HG03558 (cell line): ENCODE data around the gene KRT33B.
"Not testable (repeated sequence)": the region's sequence is repeated elsewhere in the genome, so short reads cannot be mapped to it uniquely, and the experiment has no call there.

Source experiments
- ATAC-seq: cut with Tn5 transposase; IDR thresholded peaks from one replicate; pipeline ENCODE4 v1.9.1; 2021; ENCODE audit warnings: moderate number of reproducible peaks; ENCODE audit not compliant: unreplicated experiment; ENCODE audit errors: extremely low read depth

The KRT33B gene

DNA sequence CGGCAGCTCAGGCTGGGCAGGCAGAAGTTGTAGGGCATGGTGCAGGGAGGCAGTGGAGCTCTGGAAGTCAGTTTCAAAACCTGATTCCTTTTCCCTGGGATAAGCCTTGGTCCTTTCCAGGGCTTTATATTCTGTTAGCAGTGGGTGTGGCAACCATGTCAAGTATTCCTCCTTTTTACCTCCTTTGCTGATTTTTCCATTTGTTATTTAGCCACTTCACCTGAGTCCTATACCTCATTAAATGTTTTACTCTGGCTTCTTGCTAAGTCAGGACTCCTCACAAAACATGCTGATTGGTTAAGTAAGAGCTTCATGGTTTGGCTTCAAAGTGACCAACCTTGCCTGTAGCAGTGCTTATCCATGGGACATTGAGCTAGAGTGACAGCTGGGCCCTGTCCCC lies at the start of gene KRT33B:
TSS of gene KRT33B (minus strand) at position 101 of the 400 bp plus-strand sequence. CDS start at position 38, 63 bp downstream.
- ATAC-seq, result no peak

- no peak for ATAC-seq
These were observed 48.7 kb upstream of the KRT33B start for GRCh38 chr17:41418116-41418860.

GRCh38 chr17:41417576-41418015 lies 48.0 kb upstream of the KRT33B start:
- ATAC-seq, result no peak

DNA sequence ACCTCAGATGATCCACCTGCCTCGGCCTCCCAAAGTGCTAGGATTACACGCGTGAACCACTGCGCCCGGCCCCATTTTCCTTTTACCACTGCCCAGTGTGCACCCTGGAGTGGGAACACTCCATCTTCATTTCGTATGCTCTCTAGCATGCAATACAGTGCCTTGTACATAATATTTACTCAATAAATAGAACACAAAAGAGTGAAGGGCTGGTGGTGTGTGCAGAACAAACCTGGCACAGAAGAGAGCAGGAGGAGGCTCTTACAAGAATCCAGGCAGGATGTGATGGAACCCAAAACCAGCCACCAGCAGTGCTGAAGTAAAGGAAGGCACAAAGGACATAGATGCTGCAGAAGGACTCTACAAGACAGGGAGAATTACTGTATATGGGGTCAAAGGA lies 47.5 kb upstream of the KRT33B start:
- no peak for ATAC-seq

DNA sequence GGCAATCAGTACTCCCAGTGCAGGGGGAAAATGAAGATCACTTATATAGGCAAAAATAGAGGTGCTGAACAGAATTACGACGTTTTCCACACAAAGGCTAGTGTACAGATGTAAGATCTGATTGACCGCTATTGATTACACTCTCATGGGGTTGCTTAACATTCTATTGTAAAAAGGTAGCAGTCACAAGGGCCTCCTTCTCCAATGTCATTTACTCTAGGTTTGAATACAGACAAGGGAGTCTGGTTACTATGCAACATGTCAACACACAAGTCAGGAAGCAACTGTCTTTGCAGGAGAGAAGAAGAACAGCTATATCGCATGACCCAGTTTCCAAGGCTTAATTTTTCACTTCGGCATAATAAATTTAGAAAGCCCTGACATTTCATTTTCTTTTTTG lies 46.9 kb upstream of the KRT33B start:
- no peak for ATAC-seq

GRCh38 chr17:41415833-41416335 lies 46.3 kb upstream of the KRT33B start:
- ATAC-seq, result no peak

DNA sequence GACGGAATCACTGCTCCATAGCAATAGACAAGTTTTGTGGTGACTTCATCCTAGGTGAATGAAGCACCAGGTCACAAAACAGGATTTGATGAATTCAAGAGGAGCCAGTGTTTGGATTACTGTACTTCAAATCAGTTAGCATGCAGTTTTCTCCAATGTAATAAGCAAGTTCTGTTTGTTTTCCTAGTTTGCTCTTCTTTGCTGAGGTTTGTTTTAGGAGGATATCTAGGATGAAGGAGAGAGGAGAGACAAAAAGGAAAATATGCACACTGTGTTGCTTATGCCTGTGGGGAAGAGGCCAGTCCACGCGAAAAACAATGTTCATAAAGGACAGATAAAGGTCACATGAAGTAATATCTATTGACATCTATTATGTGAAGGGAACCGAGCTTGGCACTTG lies 45.8 kb upstream of the KRT33B start:
- ATAC-seq, result no peak

DNA sequence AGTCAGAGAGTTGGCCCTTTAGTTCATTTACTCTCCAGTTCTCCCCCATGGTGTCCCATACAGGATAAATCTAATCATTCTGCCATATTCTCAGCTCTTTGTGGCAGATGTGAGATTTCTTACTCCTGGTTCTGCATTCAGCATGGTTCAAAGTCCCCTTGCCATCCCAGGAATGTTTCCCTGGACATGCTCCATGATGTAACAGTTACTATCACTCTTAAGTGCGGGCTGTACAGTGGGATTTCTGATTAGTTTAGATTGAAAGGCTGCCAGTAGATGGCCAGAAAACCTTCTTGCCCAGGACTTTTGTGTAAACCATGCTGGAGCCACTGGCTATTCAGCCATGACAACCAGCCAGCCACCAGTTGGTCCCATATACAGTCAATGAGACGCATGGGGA lies 44.4 kb upstream of the KRT33B start:
- no peak for ATAC-seq

DNA sequence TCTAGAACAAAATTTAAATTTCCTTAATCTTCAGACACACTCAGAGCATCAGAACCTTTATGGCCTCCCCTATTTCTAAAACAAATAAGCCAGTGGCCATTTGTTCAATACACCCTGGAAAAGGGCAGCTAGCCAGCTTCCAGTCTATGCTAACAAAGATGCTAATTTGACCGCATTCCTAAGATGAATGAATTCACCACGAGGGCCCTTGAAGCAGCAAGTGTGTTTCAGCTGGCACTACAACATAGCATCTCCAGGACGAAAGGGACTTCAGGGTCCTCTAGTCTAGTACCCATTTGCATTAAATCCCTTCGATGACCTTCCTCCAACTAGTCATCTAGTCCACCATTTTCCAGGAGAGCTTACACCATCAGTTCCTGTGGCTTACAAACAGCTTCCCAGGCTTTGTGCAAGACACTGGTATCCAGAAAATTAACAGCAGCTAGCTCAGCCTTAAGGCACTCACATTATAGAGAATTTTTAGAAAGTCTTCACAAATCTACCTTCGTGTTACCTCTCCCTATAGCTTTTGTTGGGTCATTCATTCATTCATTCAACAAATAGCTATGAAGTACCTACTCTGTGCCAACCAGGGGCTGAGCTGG lies 43.8 kb upstream of the KRT33B start:
- no peak for ATAC-seq

DNA sequence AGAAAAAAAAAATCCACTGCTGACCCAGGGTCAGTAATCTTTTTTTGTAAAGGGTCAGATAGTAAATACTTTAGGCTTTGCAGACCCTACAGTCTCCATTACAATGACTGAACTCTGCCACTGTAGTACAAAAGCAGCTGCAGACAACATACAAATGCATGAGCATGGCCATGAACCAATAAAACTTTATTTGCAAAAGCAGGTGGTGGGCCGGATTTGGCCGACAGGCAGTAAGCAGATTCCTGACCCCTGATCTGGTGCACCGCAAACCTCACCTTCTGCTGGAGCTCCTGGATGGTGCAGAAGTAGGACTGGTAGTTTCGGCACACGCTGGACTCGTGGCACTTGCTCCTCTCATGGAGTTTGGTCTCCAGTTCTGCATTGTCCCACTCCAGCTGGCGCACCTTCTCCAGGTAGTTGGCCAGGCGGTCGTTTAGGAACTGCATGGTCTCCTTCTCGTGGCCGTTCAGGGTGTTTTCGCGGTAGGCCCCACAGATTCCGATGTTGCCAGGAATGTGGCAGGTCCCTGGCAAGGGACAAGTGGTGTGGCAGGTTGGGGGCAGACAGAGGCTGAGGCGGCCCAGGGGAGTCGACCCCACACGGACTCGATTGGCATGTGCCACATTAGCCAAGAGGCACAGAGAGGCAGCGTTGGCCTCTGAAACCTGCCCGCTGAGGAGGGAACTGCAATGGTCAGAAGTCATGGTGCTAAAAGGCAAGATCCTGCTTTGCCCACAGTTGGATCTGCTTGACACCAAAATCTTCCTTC lies 41.6 kb upstream of the KRT33B start:
- ATAC-seq, result no peak

- ATAC-seq, result no peak
These were observed 37.6 kb upstream of the KRT33B start for GRCh38 chr17:41407226-41407625.

DNA sequence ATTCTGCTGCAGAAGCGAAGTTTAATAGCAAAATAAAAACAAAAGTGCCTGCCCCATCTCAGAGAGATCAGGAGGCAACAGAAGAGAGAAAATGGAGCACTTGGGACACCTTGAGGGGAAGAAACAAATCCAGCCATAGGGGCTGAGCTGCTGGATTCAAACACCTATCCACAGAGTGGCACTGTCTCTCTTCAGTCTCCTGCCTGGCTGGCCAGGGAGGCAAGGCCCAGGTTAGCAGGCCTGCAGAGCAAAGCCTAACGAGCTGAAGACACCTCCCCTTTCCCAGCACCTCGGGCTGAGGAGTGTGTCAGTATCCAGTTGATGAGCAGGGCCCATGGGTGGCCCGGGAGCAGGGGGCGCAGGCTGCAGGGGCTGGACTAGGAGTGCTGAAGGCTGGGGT lies 36.6 kb upstream of the KRT33B start:
- ATAC-seq, result no peak

DNA sequence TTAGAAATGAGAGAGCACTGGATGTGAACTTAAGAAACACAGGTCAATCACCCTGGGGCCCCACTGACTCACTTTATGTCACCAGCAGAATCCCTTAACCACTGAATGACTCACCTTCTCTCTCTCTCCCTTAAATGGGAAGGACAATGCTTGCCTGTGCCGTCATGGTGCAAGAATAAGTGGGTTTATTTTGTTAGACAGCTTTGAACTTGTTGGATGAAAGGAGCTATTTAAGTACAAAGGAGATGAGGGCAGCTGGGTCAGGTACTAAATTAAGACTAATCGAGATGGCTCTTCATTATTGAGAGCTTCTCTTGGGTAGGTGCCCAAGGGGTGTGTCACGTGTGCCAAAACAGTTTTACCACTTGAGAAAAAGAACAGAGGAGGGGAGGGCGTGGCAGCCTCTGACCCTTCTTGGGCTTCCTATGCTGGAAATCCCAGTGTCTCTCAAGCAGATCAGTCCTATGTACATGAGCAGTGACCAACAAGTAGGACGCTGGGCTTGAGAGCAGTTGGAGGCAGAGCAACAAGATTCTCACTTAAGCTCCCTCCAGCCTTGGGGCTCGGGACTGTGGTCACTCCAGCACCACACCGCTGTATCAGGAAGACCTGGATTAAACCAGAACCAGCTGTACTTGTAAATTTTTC lies 34.5 kb upstream of the KRT33B start:
- ATAC-seq, result no peak

- no peak for ATAC-seq
These were observed 33.9 kb upstream of the KRT33B start for GRCh38 chr17:41403404-41404023.

DNA sequence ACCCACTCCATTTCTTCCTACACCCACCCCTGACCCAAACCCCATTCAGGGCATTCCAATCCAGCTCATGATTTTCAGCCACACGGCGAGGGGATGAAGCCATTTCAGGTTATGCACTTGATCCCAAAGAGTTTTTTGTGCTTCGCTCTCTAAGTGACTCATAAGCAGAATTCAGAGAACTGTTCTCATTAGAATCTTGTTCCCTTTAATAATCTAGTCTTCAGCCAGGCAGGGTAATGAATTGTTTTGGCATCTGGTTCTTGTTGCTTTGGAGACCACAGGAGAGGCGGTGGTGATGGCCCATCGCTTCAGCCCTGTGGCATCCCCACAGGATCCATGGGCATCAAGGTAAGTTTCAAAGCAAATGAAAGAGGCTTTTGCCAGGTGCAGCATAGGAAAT lies 32.5 kb upstream of the KRT33B start:
- ATAC-seq, result no peak

- ATAC-seq, result no peak
These were observed 27.5 kb upstream of the KRT33B start, which contains the start of gene KRT31 for GRCh38 chr17:41396996-41397660. TSS of gene KRT31 (minus strand) at chr17:41397608. CDS start at chr17:41397539, 69 bp downstream.

GRCh38 chr17:41396340-41396739 lies 26.7 kb upstream of the KRT33B start:
- ATAC-seq, result no peak

GRCh38 chr17:41395611-41396010 lies 26.0 kb upstream of the KRT33B start:
- ATAC-seq, result no peak

DNA sequence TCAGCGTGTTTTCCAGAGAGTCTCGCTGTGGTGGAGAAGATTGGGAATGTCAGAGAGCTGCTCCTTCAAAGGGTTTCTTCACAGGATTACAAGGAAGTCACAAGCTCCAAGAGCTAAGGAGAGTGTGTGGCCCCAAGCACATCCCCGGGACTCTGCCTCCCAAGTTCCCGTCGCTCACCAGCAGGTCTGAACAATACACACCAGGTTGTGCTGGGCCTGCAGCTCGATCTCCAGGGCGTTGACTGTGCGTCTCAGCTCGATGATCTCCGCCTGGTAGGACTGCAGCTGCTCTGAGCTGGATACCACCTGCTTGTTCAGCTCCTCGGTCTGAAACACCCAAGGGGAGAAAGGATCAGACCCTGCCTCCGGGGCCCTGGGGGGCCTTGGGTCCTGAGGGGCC lies 25.4 kb upstream of the KRT33B start:
- not testable (repeated sequence) for ATAC-seq
